Mesendoderm (in vitro differentiated cells): ENCODE measurements around the gene ATP13A1. TPM values are rescaled to one million over a fixed set of nuclear protein-coding genes. Genes with fewer than 3 reads are reported as not detected.

Source experiments
- DNase-seq: peaks from one replicate; pipeline ENCODE4 v3.0.0; 2013
- H2AK5ac ChIP-seq: 2 replicates; pipeline ENCODE4 v1.6.1; 2013; ENCODE audit warnings: low read length, inconsistent platforms
- H2BK120ac ChIP-seq: 2 replicates; pipeline ENCODE4 v1.6.1; 2013; ENCODE audit warnings: low read depth, mild to moderate bottlenecking, low read length, moderate library complexity, mixed read lengths
- H2BK15ac ChIP-seq: replicated peaks from 2 replicates; pipeline ENCODE4 v1.6.1; 2013; ENCODE audit warnings: low read depth, mild to moderate bottlenecking, moderate library complexity
- H2BK5ac ChIP-seq: 2 replicates; pipeline ENCODE4 v1.6.1; 2013; ENCODE audit warnings: low read length, inconsistent platforms
- H3K18ac ChIP-seq: 2 replicates; pipeline ENCODE4 v1.6.1; 2013; ENCODE audit warnings: mild to moderate bottlenecking, low read length, mixed read lengths
- H3K23ac ChIP-seq: one replicate; pipeline ENCODE4 v1.6.1; 2013; ENCODE audit warnings: low read length
- H3K27ac ChIP-seq: 2 replicates; pipeline ENCODE4 v1.5.1; 2013; ENCODE audit warnings: low read depth, mild to moderate bottlenecking, inconsistent platforms, low read length, moderate library complexity
- H3K27me3 ChIP-seq: 2 replicates; pipeline ENCODE4 v1.6.1; 2013; ENCODE audit warnings: low read length, control low read depth, mild to moderate bottlenecking, inconsistent platforms; ENCODE audit not compliant: insufficient read depth, poor library complexity
- H3K36me3 ChIP-seq: 2 replicates; pipeline ENCODE4 v1.6.1; 2013; ENCODE audit warnings: low read length, inconsistent platforms; ENCODE audit not compliant: control insufficient read depth, insufficient read depth
- H3K4ac ChIP-seq: one replicate; pipeline ENCODE4 v1.6.1; 2013; ENCODE audit warnings: low read depth, mild to moderate bottlenecking, low read length, moderate library complexity
- H3K4me1 ChIP-seq: 2 replicates; pipeline ENCODE4 v1.6.1; 2013; ENCODE audit warnings: low read depth, low read length, inconsistent platforms; ENCODE audit not compliant: control insufficient read depth
- H3K4me2 ChIP-seq: 2 replicates; pipeline ENCODE4 v1.6.1; 2013; ENCODE audit warnings: low read length
- H3K4me3 ChIP-seq: 2 replicates; pipeline ENCODE4 v1.5.1; 2013; ENCODE audit warnings: mild to moderate bottlenecking, low read length
- H3K56ac ChIP-seq: one replicate; pipeline ENCODE4 v1.6.1; 2013; ENCODE audit warnings: low read length
- H3K79me1 ChIP-seq: 2 replicates; pipeline ENCODE4 v1.6.1; 2013; ENCODE audit warnings: low read length, inconsistent platforms
- H3K79me2 ChIP-seq: 2 replicates; pipeline ENCODE4 v1.6.1; 2013; ENCODE audit warnings: mild to moderate bottlenecking, low read length; ENCODE audit not compliant: control insufficient read depth, insufficient read depth
- H3K9ac ChIP-seq: 2 replicates; pipeline ENCODE4 v1.6.1; 2013; ENCODE audit warnings: low read length, inconsistent platforms
- H4K5ac ChIP-seq: one replicate; pipeline ENCODE4 v1.6.1; 2013; ENCODE audit warnings: low read length
- H4K8ac ChIP-seq: one replicate; pipeline ENCODE4 v1.6.1; 2013; ENCODE audit warnings: low read depth, mild to moderate bottlenecking, control low read depth, low read length, moderate library complexity
- WGBS: extraction: QIAGEN DNeasy Blood & Tissue Kit; methylation state at CpG from one replicate; pipeline ENCODE4 v1.1.7; 2013; ENCODE audit warnings: low lambda C conversion rate, missing lambda C conversion rate; ENCODE audit not compliant: insufficient coverage; ENCODE audit errors: extremely low coverage; 5-methylcytosine and 5-hydroxymethylcytosine counted together
- polyA plus RNA-seq, 2 experiments: library from polyadenylated mRNA; stranded (reverse); fragments of 200-250 nt; gene quantifications; one replicate each; pipeline ENCODE4 v1.2.3, GENCODE V29; 2013

Gene ATP13A1
- polyA plus RNA-seq (2013, experiment 1 of 2), result 37.8 TPM
- polyA plus RNA-seq (2013, experiment 2 of 2), result 36.4 TPM

- peaks cover 28% of the 10 kb centered on the region for H3K79me2 ChIP-seq
- peaks cover 7% of the 10 kb centered on the region for H3K36me3 ChIP-seq
- peak within 1 kb of the TSS; percentile 94 for H3K9ac ChIP-seq
- no peak within 1 kb of the TSS for H2BK120ac ChIP-seq
- H2BK5ac ChIP-seq, result peak within 1 kb of the TSS; percentile 7
- peaks cover 4% of the 10 kb centered on the region for H3K4me1 ChIP-seq
- H4K5ac ChIP-seq, result no peak within 1 kb of the TSS
- H3K23ac ChIP-seq, result peak within 1 kb of the TSS; percentile 99
- peak within 1 kb of the TSS; percentile 72 for H3K18ac ChIP-seq
- peak within 1 kb of the TSS; percentile 98 for H3K56ac ChIP-seq
- H3K27ac ChIP-seq, result peak within 1 kb of the TSS; percentile 69
- peak within 1 kb of the TSS; percentile 90 for H3K4me3 ChIP-seq
- H3K4me2 ChIP-seq, result peak within 1 kb of the TSS; percentile 42
- H3K27me3 ChIP-seq, result no peaks in the 10 kb centered on the region
- H3K4ac ChIP-seq, result peak within 1 kb of the TSS; percentile 46
- H4K8ac ChIP-seq, result no peak within 1 kb of the TSS
- H3K79me1 ChIP-seq, result peaks cover 23% of the 10 kb centered on the region
- DNase-seq, result peak; percentile 98
- no peak within 1 kb of the TSS for H2BK15ac ChIP-seq
- peak within 1 kb of the TSS; percentile 52 for H2AK5ac ChIP-seq
- WGBS, result no CpG with 5 or more reads among the region's 85 CpGs
Measured at GRCh38 chr19:19663256-19664120, at the start of gene ATP13A1. Gene ATP13A1, minus strand, starts transcription at chr19:19663676. Its CDS starts 10 bp downstream, at chr19:19663666.

- Histone ChIP-seq H3K79me1 (no peaks in the 10 kb centered on the region), H3K4ac (no peak overlapping the region), H2BK15ac (no peak overlapping the region), H2AK5ac (no peak overlapping the region), H2BK120ac (no peak overlapping the region), H4K5ac (no peak overlapping the region), H3K23ac (no peak overlapping the region), H3K4me3 (peak overlapping the region; percentile 12), H3K79me2 (no peaks in the 10 kb centered on the region), H3K27ac (no peak overlapping the region), H3K36me3 (peaks cover 6% of the 10 kb centered on the region), H3K27me3 (no peaks in the 10 kb centered on the region), H3K4me2 (no peak overlapping the region), H3K18ac (no peak overlapping the region), H4K8ac (no peak overlapping the region), H3K56ac (no peak overlapping the region), H2BK5ac (no peak overlapping the region), H3K9ac (no peak overlapping the region), H3K4me1 (no peaks in the 10 kb centered on the region)
- DNase-seq, result peak; percentile 19
- no CpG with 5 or more reads among the region's 10 CpGs for WGBS
Measured at GRCh38 chr19:19711934-19712828, 48.7 kb upstream of the ATP13A1 start.

DNA sequence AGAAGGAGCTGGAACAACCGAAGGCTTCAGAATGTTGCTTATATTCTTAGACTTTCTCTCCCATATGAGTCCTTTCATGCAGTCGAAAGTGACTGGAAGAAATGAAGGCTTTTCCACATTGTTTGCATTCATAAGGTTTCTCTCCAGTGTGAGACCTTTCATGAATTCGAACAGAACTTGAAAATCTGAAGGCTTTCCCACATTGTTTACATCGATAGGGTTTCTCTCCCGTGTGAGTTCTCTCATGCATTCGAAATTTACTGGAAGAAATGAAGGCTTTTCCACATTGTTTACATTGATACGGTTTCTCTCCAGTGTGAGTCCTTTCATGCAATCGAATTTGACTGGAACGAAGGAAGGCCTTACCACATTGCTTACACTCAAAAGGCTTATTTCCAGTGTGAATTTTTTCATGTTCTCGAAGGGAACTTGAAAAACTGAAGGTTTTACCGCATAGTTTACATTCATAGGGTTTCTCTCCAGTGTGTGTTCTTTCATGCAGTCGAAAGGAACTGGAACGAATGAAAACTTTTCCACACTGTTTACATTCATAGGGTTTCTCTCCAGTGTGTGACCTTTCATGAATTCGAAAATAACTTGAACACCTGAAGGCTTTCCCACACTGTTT, 47.9 kb upstream of the ATP13A1 start:
- no peaks in the 10 kb centered on the region for H3K79me1 ChIP-seq
- H4K5ac ChIP-seq, result no peak overlapping the region
- no peak overlapping the region for H3K18ac ChIP-seq
- H2BK5ac ChIP-seq, result no peak overlapping the region
- H2BK15ac ChIP-seq, result no peak overlapping the region
- no peaks in the 10 kb centered on the region for H3K4me1 ChIP-seq
- H3K27ac ChIP-seq, result no peak overlapping the region
- no peaks in the 10 kb centered on the region for H3K79me2 ChIP-seq
- H3K36me3 ChIP-seq, result peaks cover 6% of the 10 kb centered on the region
- no peak overlapping the region for H2BK120ac ChIP-seq
- DNase-seq, result peak; percentile 19
- H3K23ac ChIP-seq, result no peak overlapping the region
- peak overlapping the region; percentile 33 for H3K4me3 ChIP-seq
- no peak overlapping the region for H3K4ac ChIP-seq
- H3K27me3 ChIP-seq, result no peaks in the 10 kb centered on the region
- no CpG with 5 or more reads among the region's 14 CpGs for WGBS
- H3K4me2 ChIP-seq, result no peak overlapping the region
- no peak overlapping the region for H4K8ac ChIP-seq
- no peak overlapping the region for H3K56ac ChIP-seq
- no peak overlapping the region for H2AK5ac ChIP-seq
- H3K9ac ChIP-seq, result no peak overlapping the region

DNA sequence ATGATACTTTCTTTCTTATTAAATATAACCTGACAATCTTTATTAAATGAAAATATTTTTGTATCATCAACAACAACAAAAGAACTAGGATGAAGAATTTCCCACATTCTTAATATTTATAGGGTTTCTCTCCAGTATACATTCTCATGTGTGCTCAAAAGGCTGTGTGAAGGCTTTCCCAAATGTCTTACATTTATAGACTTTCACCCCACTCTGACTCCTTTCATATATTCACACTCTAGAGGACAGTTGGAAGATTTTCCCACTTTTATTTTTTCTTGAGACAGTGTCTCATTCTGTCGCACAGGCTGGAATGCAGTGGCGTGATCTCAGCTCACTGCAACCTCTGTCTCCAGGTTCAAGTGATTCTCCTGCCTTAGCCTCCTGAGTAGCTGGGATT, 47.0 kb upstream of the ATP13A1 start:
- no CpG with 5 or more reads among the region's 2 CpGs for WGBS
- Histone ChIP-seq H3K4ac (no peak overlapping the region), H3K27me3 (no peaks in the 10 kb centered on the region), H3K27ac (no peak overlapping the region), H2BK5ac (no peak overlapping the region), H3K4me3 (no peak overlapping the region), H3K4me2 (no peak overlapping the region), H3K9ac (no peak overlapping the region), H2BK120ac (no peak overlapping the region), H3K79me1 (no peaks in the 10 kb centered on the region), H2BK15ac (no peak overlapping the region), H3K23ac (no peak overlapping the region), H3K79me2 (no peaks in the 10 kb centered on the region), H2AK5ac (no peak overlapping the region), H3K4me1 (no peaks in the 10 kb centered on the region), H4K5ac (no peak overlapping the region), H4K8ac (no peak overlapping the region), H3K56ac (no peak overlapping the region), H3K36me3 (peaks cover 6% of the 10 kb centered on the region), H3K18ac (no peak overlapping the region)
- no peak for DNase-seq

GRCh38 chr19:19704836-19705235, 41.4 kb upstream of the ATP13A1 start:
- no peak overlapping the region for H3K4ac ChIP-seq
- DNase-seq, result no peak
- no peak overlapping the region for H2AK5ac ChIP-seq
- H4K5ac ChIP-seq, result no peak overlapping the region
- no peak overlapping the region for H2BK120ac ChIP-seq
- H3K79me1 ChIP-seq, result no peaks in the 10 kb centered on the region
- no peak overlapping the region for H3K23ac ChIP-seq
- no peaks in the 10 kb centered on the region for H3K79me2 ChIP-seq
- H3K18ac ChIP-seq, result no peak overlapping the region
- no peaks in the 10 kb centered on the region for H3K36me3 ChIP-seq
- no peaks in the 10 kb centered on the region for H3K4me1 ChIP-seq
- WGBS, result no CpG with 5 or more reads among the region's 6 CpGs
- H2BK5ac ChIP-seq, result no peak overlapping the region
- no peak overlapping the region for H2BK15ac ChIP-seq
- no peak overlapping the region for H3K9ac ChIP-seq
- no peak overlapping the region for H3K4me2 ChIP-seq
- H3K27ac ChIP-seq, result no peak overlapping the region
- no peaks in the 10 kb centered on the region for H3K27me3 ChIP-seq
- H4K8ac ChIP-seq, result no peak overlapping the region
- no peak overlapping the region for H3K4me3 ChIP-seq
- H3K56ac ChIP-seq, result no peak overlapping the region
